ENCODE measurements around the gene SLK.

Gene SLK

GRCh38 chr10:103991393-103992128 is 24.6 kb downstream of the SLK start:
- Histone ChIP-seq H3K18ac (ENCODE audit: low read length) (no peak overlapping the region), H3K4me2 (ENCODE audit: low read length) (no peak overlapping the region), H3K4ac (ENCODE audit: low read depth, low read length) (no peak overlapping the region), H3K9me3 (ENCODE audit: insufficient read depth, low read depth, low read length) (no peaks in the 10 kb centered on the region), H2AK5ac (ENCODE audit: low read length) (no peak overlapping the region), H3K9ac (ENCODE audit: low read length) (no peak overlapping the region), H3K79me1 (ENCODE audit: low read length) (no peaks in the 10 kb centered on the region), H2BK120ac (ENCODE audit: insufficient read depth, low read length, poor library complexity) (no peak overlapping the region), H2AFZ (ENCODE audit: insufficient read depth, low read length, poor library complexity) (no peak overlapping the region), H3K4me1 (ENCODE audit: control insufficient read depth in 1 of 2, insufficient read depth in 2 of 2, low read length in 2 of 2) (no peaks in the 10 kb centered on the region), H3K27me3 (ENCODE audit: insufficient read depth, low read length) (no peaks in the 10 kb centered on the region), H4K8ac (ENCODE audit: low read depth, low read length) (no peak overlapping the region), H3K23ac (ENCODE audit: low read length) (no peak overlapping the region), H2BK5ac (ENCODE audit: low read depth, low read length, poor library complexity) (no peak overlapping the region), H4K12ac (ENCODE audit: low read depth, low read length) (no peak overlapping the region), H3K79me2 (ENCODE audit: control insufficient read depth, insufficient read depth, low read length, poor library complexity) (no peaks in the 10 kb centered on the region), H3K14ac (ENCODE audit: low read length) (no peak overlapping the region), H3K4me3 (ENCODE audit: low read depth, low read length) (no peak overlapping the region), H3K27ac (ENCODE audit: low read depth, low read length) (no peak overlapping the region), H3K36me3 (ENCODE audit: control insufficient read depth in 1 of 2, insufficient read depth in 2 of 2, low read length in 2 of 2) (no peaks in the 10 kb centered on the region), H4K91ac (ENCODE audit: low read depth, low read length) (no peak overlapping the region), H2BK12ac (ENCODE audit: low read length) (no peak overlapping the region)
- DNase-seq: no peak
- no CpG with 5 or more reads among the region's 3 CpGs for WGBS (ENCODE audit: extremely low coverage, insufficient coverage, insufficient read length)

GRCh38 chr10:103995134-103995533 is 28.2 kb downstream of the SLK start:
- Histone ChIP-seq H3K4me3 (ENCODE audit: low read depth, low read length) (no peak overlapping the region), H3K23ac (ENCODE audit: low read length) (no peak overlapping the region), H3K4me2 (ENCODE audit: low read length) (no peak overlapping the region), H2BK5ac (ENCODE audit: low read depth, low read length, poor library complexity) (no peak overlapping the region), H3K27me3 (ENCODE audit: insufficient read depth, low read length) (no peaks in the 10 kb centered on the region), H3K36me3 (ENCODE audit: control insufficient read depth in 1 of 2, insufficient read depth in 2 of 2, low read length in 2 of 2) (no peaks in the 10 kb centered on the region), H3K27ac (ENCODE audit: low read depth, low read length) (no peak overlapping the region), H3K18ac (ENCODE audit: low read length) (no peak overlapping the region), H3K4me1 (ENCODE audit: control insufficient read depth in 1 of 2, insufficient read depth in 2 of 2, low read length in 2 of 2) (no peaks in the 10 kb centered on the region), H3K14ac (ENCODE audit: low read length) (no peak overlapping the region), H4K91ac (ENCODE audit: low read depth, low read length) (no peak overlapping the region), H3K79me2 (ENCODE audit: control insufficient read depth, insufficient read depth, low read length, poor library complexity) (no peaks in the 10 kb centered on the region), H4K8ac (ENCODE audit: low read depth, low read length) (no peak overlapping the region), H2BK120ac (ENCODE audit: insufficient read depth, low read length, poor library complexity) (no peak overlapping the region), H3K79me1 (ENCODE audit: low read length) (no peaks in the 10 kb centered on the region), H2AK5ac (ENCODE audit: low read length) (no peak overlapping the region), H2BK12ac (ENCODE audit: low read length) (no peak overlapping the region), H2AFZ (ENCODE audit: insufficient read depth, low read length, poor library complexity) (no peak overlapping the region), H4K12ac (ENCODE audit: low read depth, low read length) (no peak overlapping the region), H3K4ac (ENCODE audit: low read depth, low read length) (no peak overlapping the region), H3K9me3 (ENCODE audit: insufficient read depth, low read depth, low read length) (no peaks in the 10 kb centered on the region), H3K9ac (ENCODE audit: low read length) (no peak overlapping the region)
- WGBS (ENCODE audit: extremely low coverage, insufficient coverage, insufficient read length): no CpG with 5 or more reads among the region's 1 CpG
- DNase-seq: no peak

- no peaks in the 10 kb centered on the region for H3K79me2 ChIP-seq (ENCODE audit: control insufficient read depth, insufficient read depth, low read length, poor library complexity)
These were observed 31.9 kb downstream of the SLK start for GRCh38 chr10:103998805-103999204.

GRCh38 chr10:104002911-104003310 is 36.0 kb downstream of the SLK start:
- Histone ChIP-seq H4K8ac (ENCODE audit: low read depth, low read length) (no peak overlapping the region), H3K27me3 (ENCODE audit: insufficient read depth, low read length) (no peaks in the 10 kb centered on the region), H2AK5ac (ENCODE audit: low read length) (no peak overlapping the region), H3K27ac (ENCODE audit: low read depth, low read length) (no peak overlapping the region), H3K14ac (ENCODE audit: low read length) (no peak overlapping the region), H4K12ac (ENCODE audit: low read depth, low read length) (no peak overlapping the region), H2BK12ac (ENCODE audit: low read length) (no peak overlapping the region), H2BK120ac (ENCODE audit: insufficient read depth, low read length, poor library complexity) (no peak overlapping the region), H3K18ac (ENCODE audit: low read length) (no peak overlapping the region), H3K9me3 (ENCODE audit: insufficient read depth, low read depth, low read length) (no peaks in the 10 kb centered on the region), H3K4ac (ENCODE audit: low read depth, low read length) (no peak overlapping the region), H3K36me3 (ENCODE audit: control insufficient read depth in 1 of 2, insufficient read depth in 2 of 2, low read length in 2 of 2) (peaks cover 4 to 5% of the 10 kb centered on the region in 2 experiments), H3K23ac (ENCODE audit: low read length) (no peak overlapping the region), H3K4me2 (ENCODE audit: low read length) (no peak overlapping the region), H3K79me2 (ENCODE audit: control insufficient read depth, insufficient read depth, low read length, poor library complexity) (no peaks in the 10 kb centered on the region), H2AFZ (ENCODE audit: insufficient read depth, low read length, poor library complexity) (no peak overlapping the region), H4K91ac (ENCODE audit: low read depth, low read length) (no peak overlapping the region), H3K4me3 (ENCODE audit: low read depth, low read length) (no peak overlapping the region), H2BK5ac (ENCODE audit: low read depth, low read length, poor library complexity) (no peak overlapping the region), H3K4me1 (ENCODE audit: control insufficient read depth in 1 of 2, insufficient read depth in 2 of 2, low read length in 2 of 2) (no peaks in the 10 kb centered on the region), H3K79me1 (ENCODE audit: low read length) (no peaks in the 10 kb centered on the region), H3K9ac (ENCODE audit: low read length) (no peak overlapping the region)
- no CpG with 5 or more reads among the region's 1 CpG for WGBS (ENCODE audit: extremely low coverage, insufficient coverage, insufficient read length)
- no peak for DNase-seq

More at GRCh38 chr10:103998805-103999204, 31.9 kb downstream of the SLK start:
- H4K12ac ChIP-seq (ENCODE audit: low read depth, low read length): no peak overlapping the region
- no peak overlapping the region for H2BK5ac ChIP-seq (ENCODE audit: low read depth, low read length, poor library complexity)
- no peak overlapping the region for H3K27ac ChIP-seq (ENCODE audit: low read depth, low read length)
- H3K9ac ChIP-seq (ENCODE audit: low read length): no peak overlapping the region
- H3K9me3 ChIP-seq (ENCODE audit: insufficient read depth, low read depth, low read length): no peaks in the 10 kb centered on the region
- no peak overlapping the region for H2BK120ac ChIP-seq (ENCODE audit: insufficient read depth, low read length, poor library complexity)
- H3K14ac ChIP-seq (ENCODE audit: low read length): no peak overlapping the region
- no CpG with 5 or more reads among the region's 2 CpGs for WGBS (ENCODE audit: extremely low coverage, insufficient coverage, insufficient read length)
- no peaks in the 10 kb centered on the region for H3K79me1 ChIP-seq (ENCODE audit: low read length)
- H2AFZ ChIP-seq (ENCODE audit: insufficient read depth, low read length, poor library complexity): no peak overlapping the region
- H4K91ac ChIP-seq (ENCODE audit: low read depth, low read length): no peak overlapping the region
- no peak overlapping the region for H2BK12ac ChIP-seq (ENCODE audit: low read length)
- H3K36me3 ChIP-seq (ENCODE audit: control insufficient read depth in 1 of 2, insufficient read depth in 2 of 2, low read length in 2 of 2): peaks cover 4 to 5% of the 10 kb centered on the region in 2 experiments
- no peak for DNase-seq
- no peak overlapping the region for H3K4me3 ChIP-seq (ENCODE audit: low read depth, low read length)
- H3K18ac ChIP-seq (ENCODE audit: low read length): no peak overlapping the region
- no peak overlapping the region for H3K23ac ChIP-seq (ENCODE audit: low read length)
- no peaks in the 10 kb centered on the region for H3K4me1 ChIP-seq (ENCODE audit: control insufficient read depth in 1 of 2, insufficient read depth in 2 of 2, low read length in 2 of 2)
- H3K4ac ChIP-seq (ENCODE audit: low read depth, low read length): no peak overlapping the region
- H2AK5ac ChIP-seq (ENCODE audit: low read length): no peak overlapping the region
- H3K4me2 ChIP-seq (ENCODE audit: low read length): no peak overlapping the region
- H4K8ac ChIP-seq (ENCODE audit: low read depth, low read length): no peak overlapping the region
- H3K27me3 ChIP-seq (ENCODE audit: insufficient read depth, low read length): no peaks in the 10 kb centered on the region

Data from trophoblast cell (in vitro differentiated cells and primary cell).